GM23338 (cell line): ENCODE data around the gene MAZ.

Experiments used
- EZH2 ChIP-seq: fragments of 200-600 bp; sonication (generic); IDR thresholded peaks from one replicate; pipeline ENCODE4 v1.8.0; 2017; ENCODE audit warnings: antibody characterized with exemption, mild to moderate bottlenecking, low read depth; ENCODE audit not compliant: unreplicated experiment
- EZH2phosphoT487 ChIP-seq: fragments of 200-600 bp; sonication (generic); IDR thresholded peaks from one replicate; pipeline ENCODE4 v1.8.1; 2018; ENCODE audit warnings: antibody characterized with exemption; ENCODE audit not compliant: unreplicated experiment
- POLR2AphosphoS5 ChIP-seq: IDR thresholded peaks from 2 replicates; pipeline ENCODE4 v1.6.1; 2016; ENCODE audit warnings: antibody characterized with exemption, low read depth
- STAT1 ChIP-seq: IDR thresholded peaks from one replicate; pipeline ENCODE4 v1.6.1; 2016; ENCODE audit warnings: antibody characterized with exemption; ENCODE audit not compliant: unreplicated experiment
- TF ChIP-seq, protein P1 (sequence below), 2 experiments: fragments of 200-600 bp in 1 of 2; sonication (generic) in 1 of 2; conservative IDR thresholded peaks; 2 replicates each; pipeline versions ENCODE4 v1.5.1 to v1.6.1; 2016 to 2017; ENCODE audit warnings: antibody characterized with exemption in 2 of 2, low read depth in 2 of 2, mild to moderate bottlenecking in 2 of 2, moderate library complexity in 1 of 2
- TF ChIP-seq, protein P2 (sequence below): IDR thresholded peaks from one replicate; pipeline ENCODE4 v1.6.1; 2018; ENCODE audit warnings: antibody characterized with exemption; ENCODE audit not compliant: unreplicated experiment
- TF ChIP-seq, protein P3 (sequence below): IDR thresholded peaks from 2 replicates; pipeline ENCODE4 v1.6.1; 2016; ENCODE audit warnings: antibody characterized with exemption

DNA sequence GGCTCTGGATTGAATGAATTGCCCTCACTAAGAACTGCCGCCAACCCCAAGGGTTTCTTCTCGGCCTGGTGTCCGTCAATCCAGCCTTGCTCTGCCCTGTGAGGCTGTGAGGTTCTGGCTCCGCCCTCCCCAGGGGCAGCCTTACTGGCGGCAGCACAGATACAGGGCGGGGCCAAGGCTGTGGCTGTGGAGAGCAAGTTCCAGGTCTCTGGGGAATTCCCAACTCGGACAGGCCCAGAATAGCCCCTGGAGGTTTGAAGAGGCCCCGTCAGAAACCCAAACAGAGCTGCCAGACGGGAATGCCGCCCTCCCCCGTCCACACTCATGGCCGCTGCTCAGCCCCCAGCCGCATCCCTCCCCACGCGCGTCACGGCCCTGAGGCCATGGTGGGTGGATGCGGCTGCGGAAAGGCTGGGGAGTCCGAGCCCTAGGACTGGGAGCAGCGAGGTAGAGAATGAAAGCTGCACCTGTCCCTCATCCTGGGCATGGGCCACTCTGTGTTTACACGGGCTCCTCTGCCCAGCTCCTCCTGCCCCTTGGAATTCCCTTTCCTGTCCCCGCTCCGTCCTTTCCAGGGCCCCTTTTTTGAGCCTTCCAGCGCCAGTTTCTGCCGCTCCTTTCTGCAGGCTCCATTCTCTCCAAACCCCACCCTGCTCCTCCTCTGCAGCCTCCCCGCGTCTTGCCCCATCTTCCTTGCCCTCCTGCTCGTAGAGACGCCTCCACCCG, 5.0 kb downstream of the MAZ start:
- TF ChIP-seq, protein P1, sequence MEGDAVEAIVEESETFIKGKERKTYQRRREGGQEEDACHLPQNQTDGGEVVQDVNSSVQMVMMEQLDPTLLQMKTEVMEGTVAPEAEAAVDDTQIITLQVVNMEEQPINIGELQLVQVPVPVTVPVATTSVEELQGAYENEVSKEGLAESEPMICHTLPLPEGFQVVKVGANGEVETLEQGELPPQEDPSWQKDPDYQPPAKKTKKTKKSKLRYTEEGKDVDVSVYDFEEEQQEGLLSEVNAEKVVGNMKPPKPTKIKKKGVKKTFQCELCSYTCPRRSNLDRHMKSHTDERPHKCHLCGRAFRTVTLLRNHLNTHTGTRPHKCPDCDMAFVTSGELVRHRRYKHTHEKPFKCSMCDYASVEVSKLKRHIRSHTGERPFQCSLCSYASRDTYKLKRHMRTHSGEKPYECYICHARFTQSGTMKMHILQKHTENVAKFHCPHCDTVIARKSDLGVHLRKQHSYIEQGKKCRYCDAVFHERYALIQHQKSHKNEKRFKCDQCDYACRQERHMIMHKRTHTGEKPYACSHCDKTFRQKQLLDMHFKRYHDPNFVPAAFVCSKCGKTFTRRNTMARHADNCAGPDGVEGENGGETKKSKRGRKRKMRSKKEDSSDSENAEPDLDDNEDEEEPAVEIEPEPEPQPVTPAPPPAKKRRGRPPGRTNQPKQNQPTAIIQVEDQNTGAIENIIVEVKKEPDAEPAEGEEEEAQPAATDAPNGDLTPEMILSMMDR (conservative IDR thresholded peaks at IDR 0.05; ENCODE audit: low read depth in 2 of 2), result no peak
- no peak for TF ChIP-seq EZH2
- TF ChIP-seq, protein P2, sequence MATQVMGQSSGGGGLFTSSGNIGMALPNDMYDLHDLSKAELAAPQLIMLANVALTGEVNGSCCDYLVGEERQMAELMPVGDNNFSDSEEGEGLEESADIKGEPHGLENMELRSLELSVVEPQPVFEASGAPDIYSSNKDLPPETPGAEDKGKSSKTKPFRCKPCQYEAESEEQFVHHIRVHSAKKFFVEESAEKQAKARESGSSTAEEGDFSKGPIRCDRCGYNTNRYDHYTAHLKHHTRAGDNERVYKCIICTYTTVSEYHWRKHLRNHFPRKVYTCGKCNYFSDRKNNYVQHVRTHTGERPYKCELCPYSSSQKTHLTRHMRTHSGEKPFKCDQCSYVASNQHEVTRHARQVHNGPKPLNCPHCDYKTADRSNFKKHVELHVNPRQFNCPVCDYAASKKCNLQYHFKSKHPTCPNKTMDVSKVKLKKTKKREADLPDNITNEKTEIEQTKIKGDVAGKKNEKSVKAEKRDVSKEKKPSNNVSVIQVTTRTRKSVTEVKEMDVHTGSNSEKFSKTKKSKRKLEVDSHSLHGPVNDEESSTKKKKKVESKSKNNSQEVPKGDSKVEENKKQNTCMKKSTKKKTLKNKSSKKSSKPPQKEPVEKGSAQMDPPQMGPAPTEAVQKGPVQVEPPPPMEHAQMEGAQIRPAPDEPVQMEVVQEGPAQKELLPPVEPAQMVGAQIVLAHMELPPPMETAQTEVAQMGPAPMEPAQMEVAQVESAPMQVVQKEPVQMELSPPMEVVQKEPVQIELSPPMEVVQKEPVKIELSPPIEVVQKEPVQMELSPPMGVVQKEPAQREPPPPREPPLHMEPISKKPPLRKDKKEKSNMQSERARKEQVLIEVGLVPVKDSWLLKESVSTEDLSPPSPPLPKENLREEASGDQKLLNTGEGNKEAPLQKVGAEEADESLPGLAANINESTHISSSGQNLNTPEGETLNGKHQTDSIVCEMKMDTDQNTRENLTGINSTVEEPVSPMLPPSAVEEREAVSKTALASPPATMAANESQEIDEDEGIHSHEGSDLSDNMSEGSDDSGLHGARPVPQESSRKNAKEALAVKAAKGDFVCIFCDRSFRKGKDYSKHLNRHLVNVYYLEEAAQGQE, result no peak
- TF ChIP-seq EZH2phosphoT487, result no peak
- TF ChIP-seq, protein P3, sequence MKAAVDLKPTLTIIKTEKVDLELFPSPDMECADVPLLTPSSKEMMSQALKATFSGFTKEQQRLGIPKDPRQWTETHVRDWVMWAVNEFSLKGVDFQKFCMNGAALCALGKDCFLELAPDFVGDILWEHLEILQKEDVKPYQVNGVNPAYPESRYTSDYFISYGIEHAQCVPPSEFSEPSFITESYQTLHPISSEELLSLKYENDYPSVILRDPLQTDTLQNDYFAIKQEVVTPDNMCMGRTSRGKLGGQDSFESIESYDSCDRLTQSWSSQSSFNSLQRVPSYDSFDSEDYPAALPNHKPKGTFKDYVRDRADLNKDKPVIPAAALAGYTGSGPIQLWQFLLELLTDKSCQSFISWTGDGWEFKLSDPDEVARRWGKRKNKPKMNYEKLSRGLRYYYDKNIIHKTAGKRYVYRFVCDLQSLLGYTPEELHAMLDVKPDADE, result no peak
- TF ChIP-seq POLR2AphosphoS5, result peak; percentile 67
- TF ChIP-seq STAT1, result no peak
